ENCODE measurements around the gene GABBR1.

Gene GABBR1

GRCh38 chr6:29624520-29624961 lies 8.4 kb downstream of the GABBR1 start:
- no peak for DNase-seq (ENCODE audit: low read depth in 1 of 2, low spot score in 1 of 2)

GRCh38 chr6:29620630-29621029 lies 12.4 kb downstream of the GABBR1 start:
- no peak for DNase-seq (ENCODE audit: low read depth in 1 of 2, low spot score in 1 of 2)

GRCh38 chr6:29619578-29620160 lies 13.3 kb downstream of the GABBR1 start:
- DNase-seq (ENCODE audit: low read depth in 1 of 2, low spot score in 1 of 2) = no peak

GRCh38 chr6:29617782-29618554 lies 15.0 kb downstream of the GABBR1 start:
- DNase-seq (ENCODE audit: low read depth in 1 of 2, low spot score in 1 of 2) = no peak

GRCh38 chr6:29611426-29611825 lies 21.6 kb downstream of the GABBR1 start:
- DNase-seq (ENCODE audit: low read depth in 1 of 2, low spot score in 1 of 2) = no peak

- no peak for DNase-seq (ENCODE audit: low read depth in 1 of 2, low spot score in 1 of 2)
Measured at GRCh38 chr6:29610540-29610939, 22.4 kb downstream of the GABBR1 start.

GRCh38 chr6:29608131-29608530 lies 24.9 kb downstream of the GABBR1 start:
- no peak for DNase-seq (ENCODE audit: low read depth in 1 of 2, low spot score in 1 of 2)

GRCh38 chr6:29603930-29604329 lies 29.1 kb downstream of the GABBR1 start:
- no peak for DNase-seq (ENCODE audit: low read depth in 1 of 2, low spot score in 1 of 2)

GRCh38 chr6:29603456-29603855 lies 29.5 kb downstream of the GABBR1 start:
- DNase-seq (ENCODE audit: low read depth in 1 of 2, low spot score in 1 of 2) = no peak

- no peak for DNase-seq (ENCODE audit: low read depth in 1 of 2, low spot score in 1 of 2)
Measured at GRCh38 chr6:29602564-29603361, 30.2 kb downstream of the GABBR1 start.

GRCh38 chr6:29598172-29598747 lies 34.7 kb downstream of the GABBR1 start:
- DNase-seq (ENCODE audit: low read depth in 1 of 2, low spot score in 1 of 2) = no peak

GRCh38 chr6:29597184-29597583 lies 35.8 kb downstream of the GABBR1 start:
- no peak for DNase-seq (ENCODE audit: low read depth in 1 of 2, low spot score in 1 of 2)

GRCh38 chr6:29596381-29596900 lies 36.5 kb downstream of the GABBR1 start:
- DNase-seq (ENCODE audit: low read depth in 1 of 2, low spot score in 1 of 2) = no peak

GRCh38 chr6:29593199-29593855 lies 39.7 kb downstream of the GABBR1 start:
- DNase-seq (ENCODE audit: low read depth in 1 of 2, low spot score in 1 of 2) = no peak

- no peak for DNase-seq (ENCODE audit: low read depth in 1 of 2, low spot score in 1 of 2)
Measured at GRCh38 chr6:29591677-29592076, 41.3 kb downstream of the GABBR1 start.

GRCh38 chr6:29590218-29590808 lies 42.7 kb downstream of the GABBR1 start:
- no peak for DNase-seq (ENCODE audit: low read depth in 1 of 2, low spot score in 1 of 2)

GRCh38 chr6:29589423-29590048 lies 43.4 kb downstream of the GABBR1 start:
- DNase-seq (ENCODE audit: low read depth in 1 of 2, low spot score in 1 of 2) = no peak

GRCh38 chr6:29584821-29585220 lies 48.2 kb downstream of the GABBR1 start, which contains the start of gene OR2H2:
Gene OR2H2, plus strand, starts transcription at chr6:29585121. Its CDS starts 2,824 bp downstream, at chr6:29587945.
- DNase-seq (ENCODE audit: low read depth in 1 of 2, low spot score in 1 of 2) = no peak

GRCh38 chr6:29577544-29577943 lies 55.4 kb downstream of the GABBR1 start:
- DNase-seq (ENCODE audit: low read depth in 1 of 2, low spot score in 1 of 2) = no peak

GRCh38 chr6:29576056-29576455 lies 56.9 kb downstream of the GABBR1 start:
- no peak for DNase-seq (ENCODE audit: low read depth in 1 of 2, low spot score in 1 of 2)
